Astrocyte of the cerebellum (primary cell): ENCODE data around the gene FSHR.

ENCODE experiments used
- DNase-seq: peaks from one replicate; pipeline ENCODE4 v3.0.0-alpha.2; 2011; ENCODE audit warnings: low read depth
- H3K4me3 ChIP-seq: 2 replicates; pipeline ENCODE4 v1.5.1; 2011; ENCODE audit warnings: mild to moderate bottlenecking, low read depth, low read length, moderate library complexity
- CTCF ChIP-seq: IDR thresholded peaks from 2 replicates; pipeline ENCODE4 v1.5.1; 2012; ENCODE audit warnings: low read length, low read depth, moderate library complexity, mild to moderate bottlenecking; ENCODE audit errors: missing control alignments
- in situ Hi-C: cut with HindIII; loops from 2 replicates; pipeline ENCODE4 v1.10.0; 2017; ENCODE audit warnings: low sequenced_read_pairs

The FSHR gene

GRCh38 chr2:49108851-49109250 is 45.5 kb downstream of the FSHR start:
- H3K4me3 ChIP-seq, result no peak overlapping the region
- in situ Hi-C loops, result no loop called here
- DNase-seq, result no peak
- no peak for TF ChIP-seq CTCF

DNA sequence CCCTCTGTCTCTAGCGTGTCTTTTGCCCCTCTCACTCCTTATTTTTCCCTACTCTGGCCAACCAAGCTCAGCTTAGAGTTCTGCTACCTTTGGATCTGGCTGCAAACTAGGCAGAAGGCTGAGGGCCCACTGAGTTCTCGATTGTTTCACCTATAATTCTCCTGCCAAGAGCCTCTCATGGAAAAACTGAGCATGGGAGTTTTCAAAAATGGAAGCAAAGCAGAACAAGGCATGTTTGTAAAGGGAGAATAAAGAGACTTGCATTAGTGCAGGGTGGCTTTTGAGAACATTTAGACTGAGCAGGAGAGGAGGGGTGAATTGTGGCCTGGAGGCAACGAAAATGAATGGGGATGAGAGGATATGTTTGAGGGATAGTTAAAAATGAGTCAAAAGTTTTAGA is 45.9 kb downstream of the FSHR start:
- TF ChIP-seq CTCF, result no peak
- in situ Hi-C loops, result no loop called here
- no peak overlapping the region for H3K4me3 ChIP-seq
- no peak for DNase-seq

- no peak overlapping the region for H3K4me3 ChIP-seq
- in situ Hi-C loops, result no loop called here
- DNase-seq, result no peak
- no peak for TF ChIP-seq CTCF
Observed at GRCh38 chr2:49105506-49105905, 48.8 kb downstream of the FSHR start.

GRCh38 chr2:49102146-49102545 is 52.2 kb downstream of the FSHR start:
- H3K4me3 ChIP-seq, result no peak overlapping the region
- DNase-seq, result no peak
- in situ Hi-C loops, result no loop called here
- TF ChIP-seq CTCF, result no peak

DNA sequence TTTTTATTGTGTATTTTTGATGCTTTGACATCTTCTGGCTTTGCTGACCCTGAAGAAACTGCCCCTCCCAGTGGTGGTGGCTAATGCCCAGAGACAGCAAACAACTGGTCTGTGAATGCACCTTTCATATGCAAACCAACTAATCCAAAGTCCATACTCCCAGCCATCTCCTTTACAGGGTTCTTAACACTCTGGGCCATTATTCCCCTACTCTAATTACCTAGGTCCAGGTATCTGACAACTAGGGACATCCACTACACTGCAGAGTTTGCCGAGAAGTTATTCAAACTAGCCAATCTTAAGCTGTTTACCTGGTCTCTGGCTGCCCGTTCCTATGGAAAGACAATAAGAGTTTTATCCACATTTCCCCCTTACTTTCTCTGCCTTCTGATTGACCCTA is 73.6 kb downstream of the FSHR start:
- no peak overlapping the region for H3K4me3 ChIP-seq
- DNase-seq, result no peak
- in situ Hi-C loops, result no loop called here
- TF ChIP-seq CTCF, result no peak

DNA sequence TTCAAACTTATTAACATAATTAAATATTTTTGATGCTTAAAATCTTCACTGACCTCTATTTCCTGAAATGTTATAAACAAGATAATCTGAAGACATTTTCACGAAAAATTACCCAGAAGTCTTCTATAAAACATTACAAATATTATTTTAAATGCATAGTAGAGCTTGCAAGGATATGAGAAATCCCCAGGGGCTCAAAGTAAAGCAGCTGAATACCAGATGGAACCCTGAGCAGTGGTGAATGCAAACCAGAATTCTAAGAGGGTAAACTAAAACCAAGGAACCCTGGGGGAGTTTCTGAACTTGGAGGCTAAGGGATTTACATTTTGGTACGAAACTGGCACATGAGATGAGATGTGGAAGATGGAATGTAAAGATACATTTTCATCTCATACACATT is 83.6 kb downstream of the FSHR start:
- in situ Hi-C loops, result no loop called here
- DNase-seq, result no peak
- no peak overlapping the region for H3K4me3 ChIP-seq
- no peak for TF ChIP-seq CTCF

DNA sequence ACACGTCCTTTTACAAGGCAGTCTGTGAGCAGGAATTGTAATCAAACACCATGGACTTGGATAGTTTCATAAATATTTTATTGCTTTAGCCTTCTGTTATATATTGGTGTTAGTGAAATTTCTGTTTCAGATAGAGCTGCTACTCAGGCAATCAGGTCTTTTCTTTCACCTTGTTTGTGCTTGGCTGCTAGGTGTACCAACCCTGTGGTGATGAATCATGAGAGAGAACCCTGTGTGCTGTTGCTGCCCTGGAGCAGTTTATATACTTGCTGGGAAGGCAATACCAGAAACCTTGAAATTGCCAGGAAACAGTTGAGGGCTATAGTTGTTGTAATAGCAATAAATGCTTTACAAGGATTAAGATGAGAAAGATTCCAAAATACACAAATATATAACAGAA is 84.5 kb downstream of the FSHR start:
- H3K4me3 ChIP-seq, result no peak overlapping the region
- DNase-seq, result no peak
- in situ Hi-C loops, result no loop called here
- no peak for TF ChIP-seq CTCF
